K562 (cell line): ENCODE data around the gene CUTA. TPM values are rescaled to one million over a fixed set of nuclear protein-coding genes. Genes with fewer than 3 reads are reported as not detected.

Source experiments
- BDP1 ChIP-seq: IDR thresholded peaks from 3 replicates; pipeline ENCODE4 v1.6.1; 2011; ENCODE audit not compliant: insufficient read length, insufficient read depth
- C11orf30 ChIP-seq: fragments of 450-650 bp; IDR thresholded peaks from 2 replicates; pipeline ENCODE4 v1.6.1; 2016; ENCODE audit warnings: low read depth, mild to moderate bottlenecking
- CREM ChIP-seq: IDR thresholded peaks from 2 replicates; pipeline ENCODE4 v1.6.1; 2014; ENCODE audit warnings: antibody characterized with exemption, low read depth
- DACH1 ChIP-seq: fragments of 450-650 bp; IDR thresholded peaks from 2 replicates; pipeline ENCODE4 v1.6.1; 2018; ENCODE audit not compliant: partially characterized antibody
- DIDO1 ChIP-seq: fragments of 450-650 bp; IDR thresholded peaks from 2 replicates; pipeline ENCODE4 v1.6.1; 2016; ENCODE audit warnings: low read depth, missing biosample characterization, missing genetic modification characterization
- HEY1 ChIP-seq: fragments of 250-450 bp; sonication (Bioruptor Pico); IDR thresholded peaks from 2 replicates; pipeline ENCODE4 v1.5.0; 2020; ENCODE audit warnings: mild to moderate bottlenecking, moderate library complexity, borderline replicate concordance
- MTA3 ChIP-seq: fragments of 450-650 bp; formaldehyde crosslinking; IDR thresholded peaks from 2 replicates; pipeline ENCODE4 v1.6.1; 2017; ENCODE audit warnings: mild to moderate bottlenecking, borderline replicate concordance
- NCOA2 ChIP-seq, 2 experiments: fragments of 450-650 bp; IDR thresholded peaks; 2 replicates each; pipeline ENCODE4 v1.6.1; 2018; ENCODE audit warnings: mild to moderate bottlenecking in 2 of 2, moderate library complexity in 1 of 2; ENCODE audit not compliant: partially characterized antibody in 2 of 2
- NCOR1 ChIP-seq: fragments of 450-650 bp; IDR thresholded peaks from 2 replicates; pipeline ENCODE4 v1.6.1; 2016; ENCODE audit warnings: mild to moderate bottlenecking, moderate library complexity
- PTBP1 ChIP-seq: fragments of 200-400 bp; formaldehyde crosslinking; IDR thresholded peaks from 2 replicates; pipeline ENCODE4 v1.6.1; 2017; ENCODE audit warnings: low read depth, low read length
- SUPT5H ChIP-seq: fragments of 450-650 bp; IDR thresholded peaks from 2 replicates; pipeline ENCODE4 v1.6.1; 2016
- TAF9B ChIP-seq: fragments of 450-650 bp; IDR thresholded peaks from 2 replicates; pipeline ENCODE4 v1.6.1; 2018; ENCODE audit warnings: mild to moderate bottlenecking; ENCODE audit not compliant: partially characterized antibody
- ZNF253 ChIP-seq: fragments of 250-450 bp; sonication (Bioruptor Pico); conservative IDR thresholded peaks from 2 replicates; pipeline ENCODE4 v1.6.1; 2021; ENCODE audit warnings: mild to moderate bottlenecking
- ZNF75A ChIP-seq: fragments of 450-650 bp; formaldehyde crosslinking; IDR thresholded peaks from 2 replicates; pipeline ENCODE4 v1.4.0; 2020; ENCODE audit warnings: mild to moderate bottlenecking
- ZSCAN29 ChIP-seq: fragments of 450-650 bp; IDR thresholded peaks from 2 replicates; pipeline ENCODE4 v1.6.1; 2017
- polyA plus RNA-seq, 8 experiments: library from polyadenylated mRNA; depleted of rRNA in 4 of 8; stranded (reverse) in 5 of 8; unstranded in 3 of 8; fragments of >200 nt; fragmentation: Nextera tagmentation in 2 of 8; fragmentation: Illumina TruSeq in 1 of 8; extraction: Ambion mirVana in 2 of 8; extraction: Trizol in 1 of 8; gene quantifications; 2 replicates each; pipeline versions ENCODE4 v1.2.1 to v1.2.3, GENCODE V29; 2011 to 2014; ENCODE audit warnings: inconsistent platforms in 1 of 8, missing spikeins in 1 of 8
- total RNA-seq, 7 experiments: library from RNA; depleted of rRNA in 6 of 7; stranded (reverse); fragments of >200 nt in 6 of 7; fragmentation: Illumina TruSeq in 2 of 7; extraction: Trizol in 2 of 7; gene quantifications; 2 replicates each; pipeline versions ENCODE4 v1.2.1 to v1.2.3, GENCODE V29; 2011 to 2021; ENCODE audit warnings: low replicate concordance in 1 of 7
- TF ChIP-seq, protein P1 (sequence below): sonication (generic); formaldehyde crosslinking; IDR thresholded peaks from 2 replicates; pipeline ENCODE4 v1.5.0; 2020; ENCODE audit warnings: missing genetic modification reagents
- TF ChIP-seq, protein P2 (sequence below): fragments of 450-650 bp; formaldehyde crosslinking; IDR thresholded peaks from 2 replicates; pipeline ENCODE4 v1.4.0; 2022; ENCODE audit warnings: mild to moderate bottlenecking, moderate library complexity
- TF ChIP-seq, protein P3 (sequence below): fragments of 250-450 bp; sonication (Bioruptor Pico); IDR thresholded peaks from 2 replicates; pipeline ENCODE4 v1.8.0; 2021; ENCODE audit warnings: borderline replicate concordance, mild to moderate bottlenecking, moderate library complexity; ENCODE audit not compliant: poor library complexity, severe bottlenecking
- TF ChIP-seq, protein P4 (sequence below): sonication (generic); formaldehyde crosslinking; IDR thresholded peaks from 2 replicates; pipeline ENCODE4 v1.8.1; 2022; ENCODE audit warnings: missing genetic modification reagents
- TF ChIP-seq, protein P5 (sequence below): sonication (generic); formaldehyde crosslinking; IDR thresholded peaks from 2 replicates; pipeline ENCODE4 v1.9.0; 2022; ENCODE audit warnings: mild to moderate bottlenecking, missing genetic modification reagents
- TF ChIP-seq, protein P6 (sequence below): sonication (generic); formaldehyde crosslinking; IDR thresholded peaks from 2 replicates; pipeline ENCODE4 v1.8.0; 2022; ENCODE audit warnings: missing genetic modification reagents, mild to moderate bottlenecking, moderate library complexity, borderline replicate concordance
- TF ChIP-seq, protein P7 (sequence below): fragments of 450-650 bp; IDR thresholded peaks from 2 replicates; pipeline ENCODE4 v1.6.1; 2016; ENCODE audit warnings: antibody characterized with exemption

CUTA gene
- total and polyA plus RNA-seq, 9 of the 15 experiments (the other 6 are each of a cell fraction or from before 2014, with no cell fraction given): 166 to 682 (median 310) TPM

DNA sequence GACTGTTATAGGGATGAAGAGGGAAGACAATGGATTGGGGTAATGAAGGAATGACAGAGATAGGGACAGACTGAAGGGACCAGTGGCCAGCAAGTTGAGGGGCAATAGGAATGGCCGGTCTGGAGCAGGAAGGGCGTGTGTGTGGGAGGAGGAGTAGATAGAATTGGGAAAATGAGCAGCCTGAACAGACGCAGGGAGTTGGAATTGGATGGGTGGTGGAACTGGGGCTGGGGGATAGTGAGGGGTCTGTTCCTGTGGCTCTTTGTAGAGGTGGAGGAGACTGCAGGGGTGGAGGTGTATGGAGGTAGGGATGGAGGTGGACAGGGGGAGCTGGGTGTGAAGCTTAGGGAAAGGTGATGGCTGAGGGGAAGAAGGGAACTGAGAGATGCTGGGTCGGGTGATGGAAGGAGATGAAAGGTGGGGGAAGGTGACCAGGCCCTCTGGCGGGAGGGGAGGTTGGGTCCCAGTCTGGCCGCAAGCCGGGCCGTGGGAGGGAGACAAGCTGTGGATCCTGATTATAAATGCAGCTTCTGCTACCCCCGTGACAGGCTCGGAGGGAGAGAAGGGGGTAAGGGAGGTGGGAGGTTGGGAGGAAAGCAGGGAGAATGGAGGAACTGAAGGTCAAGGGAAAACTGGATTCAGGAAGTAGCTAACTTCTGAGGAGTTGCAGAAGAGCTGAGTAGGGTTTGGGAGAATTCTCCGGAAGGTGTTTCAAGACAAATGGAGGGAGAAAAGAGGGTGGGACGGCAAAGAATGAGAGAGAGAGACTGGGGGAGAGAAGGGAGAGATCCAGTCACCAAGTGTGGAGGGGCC is 7.2 kb upstream of the CUTA start (continued):
- TF ChIP-seq, protein P1, sequence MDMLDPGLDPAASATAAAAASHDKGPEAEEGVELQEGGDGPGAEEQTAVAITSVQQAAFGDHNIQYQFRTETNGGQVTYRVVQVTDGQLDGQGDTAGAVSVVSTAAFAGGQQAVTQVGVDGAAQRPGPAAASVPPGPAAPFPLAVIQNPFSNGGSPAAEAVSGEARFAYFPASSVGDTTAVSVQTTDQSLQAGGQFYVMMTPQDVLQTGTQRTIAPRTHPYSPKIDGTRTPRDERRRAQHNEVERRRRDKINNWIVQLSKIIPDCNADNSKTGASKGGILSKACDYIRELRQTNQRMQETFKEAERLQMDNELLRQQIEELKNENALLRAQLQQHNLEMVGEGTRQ: no peak
- TF ChIP-seq, protein P2, sequence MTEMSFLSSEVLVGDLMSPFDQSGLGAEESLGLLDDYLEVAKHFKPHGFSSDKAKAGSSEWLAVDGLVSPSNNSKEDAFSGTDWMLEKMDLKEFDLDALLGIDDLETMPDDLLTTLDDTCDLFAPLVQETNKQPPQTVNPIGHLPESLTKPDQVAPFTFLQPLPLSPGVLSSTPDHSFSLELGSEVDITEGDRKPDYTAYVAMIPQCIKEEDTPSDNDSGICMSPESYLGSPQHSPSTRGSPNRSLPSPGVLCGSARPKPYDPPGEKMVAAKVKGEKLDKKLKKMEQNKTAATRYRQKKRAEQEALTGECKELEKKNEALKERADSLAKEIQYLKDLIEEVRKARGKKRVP (CRISPR knock-in tag): no peak
- no peak for TF ChIP-seq HEY1
- no peak for TF ChIP-seq DIDO1
- TF ChIP-seq NCOR1: peak; percentile 74
- TF ChIP-seq ZSCAN29: 0 out of 2 replicates have a peak, but pooled peaks have one; percentile 45
- TF ChIP-seq PTBP1: 0 out of 2 replicates have a peak, but pooled peaks have one; percentile 18
- no peak for TF ChIP-seq NCOA2 (IDR thresholded peaks at IDR 0.05; ENCODE audit: partially characterized antibody in 2 of 2)
- no peak for TF ChIP-seq DACH1
- TF ChIP-seq, protein P3, sequence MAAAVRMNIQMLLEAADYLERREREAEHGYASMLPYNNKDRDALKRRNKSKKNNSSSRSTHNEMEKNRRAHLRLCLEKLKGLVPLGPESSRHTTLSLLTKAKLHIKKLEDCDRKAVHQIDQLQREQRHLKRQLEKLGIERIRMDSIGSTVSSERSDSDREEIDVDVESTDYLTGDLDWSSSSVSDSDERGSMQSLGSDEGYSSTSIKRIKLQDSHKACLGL (CRISPR knock-in tag): no peak
- TF ChIP-seq, protein P4, sequence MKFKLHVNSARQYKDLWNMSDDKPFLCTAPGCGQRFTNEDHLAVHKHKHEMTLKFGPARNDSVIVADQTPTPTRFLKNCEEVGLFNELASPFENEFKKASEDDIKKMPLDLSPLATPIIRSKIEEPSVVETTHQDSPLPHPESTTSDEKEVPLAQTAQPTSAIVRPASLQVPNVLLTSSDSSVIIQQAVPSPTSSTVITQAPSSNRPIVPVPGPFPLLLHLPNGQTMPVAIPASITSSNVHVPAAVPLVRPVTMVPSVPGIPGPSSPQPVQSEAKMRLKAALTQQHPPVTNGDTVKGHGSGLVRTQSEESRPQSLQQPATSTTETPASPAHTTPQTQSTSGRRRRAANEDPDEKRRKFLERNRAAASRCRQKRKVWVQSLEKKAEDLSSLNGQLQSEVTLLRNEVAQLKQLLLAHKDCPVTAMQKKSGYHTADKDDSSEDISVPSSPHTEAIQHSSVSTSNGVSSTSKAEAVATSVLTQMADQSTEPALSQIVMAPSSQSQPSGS (CRISPR knock-in tag): no peak
- TF ChIP-seq CREM: peak; percentile 40; the same call in 1 of the 2 replicates
- TF ChIP-seq TAF9B: no peak
- no peak for TF ChIP-seq ZNF75A
- no peak for TF ChIP-seq C11orf30
- TF ChIP-seq, protein P5, sequence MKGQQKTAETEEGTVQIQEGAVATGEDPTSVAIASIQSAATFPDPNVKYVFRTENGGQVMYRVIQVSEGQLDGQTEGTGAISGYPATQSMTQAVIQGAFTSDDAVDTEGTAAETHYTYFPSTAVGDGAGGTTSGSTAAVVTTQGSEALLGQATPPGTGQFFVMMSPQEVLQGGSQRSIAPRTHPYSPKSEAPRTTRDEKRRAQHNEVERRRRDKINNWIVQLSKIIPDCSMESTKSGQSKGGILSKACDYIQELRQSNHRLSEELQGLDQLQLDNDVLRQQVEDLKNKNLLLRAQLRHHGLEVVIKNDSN (CRISPR knock-in tag): no peak
- TF ChIP-seq ZNF253 (CRISPR knock-in tag): no peak
- TF ChIP-seq, protein P6, sequence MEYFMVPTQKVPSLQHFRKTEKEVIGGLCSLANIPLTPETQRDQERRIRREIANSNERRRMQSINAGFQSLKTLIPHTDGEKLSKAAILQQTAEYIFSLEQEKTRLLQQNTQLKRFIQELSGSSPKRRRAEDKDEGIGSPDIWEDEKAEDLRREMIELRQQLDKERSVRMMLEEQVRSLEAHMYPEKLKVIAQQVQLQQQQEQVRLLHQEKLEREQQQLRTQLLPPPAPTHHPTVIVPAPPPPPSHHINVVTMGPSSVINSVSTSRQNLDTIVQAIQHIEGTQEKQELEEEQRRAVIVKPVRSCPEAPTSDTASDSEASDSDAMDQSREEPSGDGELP (CRISPR knock-in tag): no peak
- TF ChIP-seq, protein P7, sequence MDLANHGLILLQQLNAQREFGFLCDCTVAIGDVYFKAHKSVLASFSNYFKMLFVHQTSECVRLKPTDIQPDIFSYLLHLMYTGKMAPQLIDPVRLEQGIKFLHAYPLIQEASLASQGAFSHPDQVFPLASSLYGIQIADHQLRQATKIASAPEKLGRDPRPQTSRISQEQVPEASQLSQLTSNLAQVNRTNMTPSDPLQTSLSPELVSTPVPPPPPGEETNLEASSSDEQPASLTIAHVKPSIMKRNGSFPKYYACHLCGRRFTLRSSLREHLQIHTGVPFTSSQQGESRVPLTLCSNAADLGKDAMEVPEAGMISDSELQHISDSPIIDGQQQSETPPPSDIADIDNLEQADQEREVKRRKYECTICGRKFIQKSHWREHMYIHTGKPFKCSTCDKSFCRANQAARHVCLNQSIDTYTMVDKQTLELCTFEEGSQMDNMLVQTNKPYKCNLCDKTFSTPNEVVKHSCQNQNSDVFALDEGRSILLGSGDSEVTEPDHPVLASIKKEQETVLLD: 0 out of 2 replicates have a peak, but pooled peaks have one; percentile 34
- no peak for TF ChIP-seq BDP1
- TF ChIP-seq SUPT5H: peak; percentile 89
- TF ChIP-seq MTA3: 0 out of 2 replicates have a peak, but pooled peaks have one; percentile 4
